A549 (cell line): ENCODE results near the gene PKP4.

ENCODE experiments used
- CEBPB ChIP-seq, 2 experiments: fragments of >200 bp in 1 of 2; sonication (Bioruptor Twin) in 1 of 2; formaldehyde crosslinking in 1 of 2; IDR thresholded peaks; 2 replicates each; pipeline ENCODE4 v1.6.1; 2012 to 2016
- CHD4 ChIP-seq: fragments of 200-600 bp; sonication (generic); IDR thresholded peaks from 2 replicates; pipeline ENCODE4 v1.6.1; 2016; ENCODE audit warnings: antibody characterized with exemption, mild to moderate bottlenecking, borderline replicate concordance
- CTCF ChIP-seq: fragments of >200 bp; sonication (Bioruptor Twin); formaldehyde crosslinking; IDR thresholded peaks from 3 replicates; pipeline ENCODE4 v1.5.1; 2016
- GATA3 ChIP-seq: IDR thresholded peaks from 2 replicates; pipeline ENCODE4 v1.6.1; 2012; ENCODE audit warnings: borderline replicate concordance
- JUNB ChIP-seq: fragments of >200 bp; sonication (Bioruptor Twin); formaldehyde crosslinking; IDR thresholded peaks from 2 replicates; pipeline ENCODE4 v1.6.1; 2016
- MAFK ChIP-seq: fragments of 450-650 bp; IDR thresholded peaks from 2 replicates; pipeline ENCODE4 v1.6.1; 2014; ENCODE audit not compliant: partially characterized antibody
- MAZ ChIP-seq: fragments of 150-350 bp; IDR thresholded peaks from 2 replicates; pipeline ENCODE4 v1.6.1; 2014; ENCODE audit warnings: antibody characterized with exemption, low read depth, low read length, borderline replicate concordance
- PHF8 ChIP-seq: fragments of 200-600 bp; sonication (generic); IDR thresholded peaks from 2 replicates; pipeline ENCODE4 v1.6.1; 2016; ENCODE audit warnings: low read depth, mild to moderate bottlenecking, antibody characterized with exemption, moderate library complexity, borderline replicate concordance
- POLR2A ChIP-seq: IDR thresholded peaks from 2 replicates; pipeline ENCODE4 v1.6.1; 2012; ENCODE audit warnings: mild to moderate bottlenecking, low read length
- RCOR1 ChIP-seq: fragments of 150-350 bp; IDR thresholded peaks from 2 replicates; pipeline ENCODE4 v1.6.1; 2014; ENCODE audit warnings: antibody characterized with exemption, low read length, low read depth
- TF ChIP-seq, protein P1 (sequence below): fragments of 450-650 bp; IDR thresholded peaks from 2 replicates; pipeline ENCODE4 v1.6.1; 2014; ENCODE audit warnings: antibody characterized with exemption
- TF ChIP-seq, protein P2 (sequence below): IDR thresholded peaks from 2 replicates; pipeline ENCODE4 v1.6.1; 2012
- TF ChIP-seq, protein P3 (sequence below): fragments of 150-350 bp; IDR thresholded peaks from 2 replicates; pipeline ENCODE4 v1.6.1; 2014; ENCODE audit warnings: low read depth, mild to moderate bottlenecking, low read length

DNA sequence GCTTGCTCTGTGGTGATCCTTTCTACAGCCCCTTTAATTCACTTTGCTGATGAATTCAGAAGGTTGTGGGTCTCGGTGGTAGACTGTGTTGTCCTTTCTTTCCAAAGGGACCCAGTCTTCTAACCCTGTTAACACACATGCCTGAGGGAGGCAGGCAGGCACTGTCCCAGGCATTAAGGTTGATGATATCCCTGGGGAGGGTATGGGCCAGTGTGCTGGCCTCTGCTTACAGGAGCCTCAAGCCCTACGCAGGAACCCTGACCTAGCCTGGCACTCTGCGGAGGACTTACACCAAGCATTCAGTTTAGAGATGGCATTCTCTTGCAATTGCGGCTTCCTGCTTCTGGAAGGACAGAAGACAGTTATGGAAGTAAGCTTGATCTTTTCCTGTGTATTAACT lies 102.5 kb downstream of the PKP4 start:
- TF ChIP-seq PHF8 (no peak), CTCF (no peak), RCOR1 (no peak), MAFK (no peak), POLR2A (no peak), JUNB (no peak), CEBPB (IDR thresholded peaks at IDR 0.05) (no peak), CHD4 (no peak), GATA3 (no peak), MAZ (no peak)
- TF ChIP-seq, protein P1, sequence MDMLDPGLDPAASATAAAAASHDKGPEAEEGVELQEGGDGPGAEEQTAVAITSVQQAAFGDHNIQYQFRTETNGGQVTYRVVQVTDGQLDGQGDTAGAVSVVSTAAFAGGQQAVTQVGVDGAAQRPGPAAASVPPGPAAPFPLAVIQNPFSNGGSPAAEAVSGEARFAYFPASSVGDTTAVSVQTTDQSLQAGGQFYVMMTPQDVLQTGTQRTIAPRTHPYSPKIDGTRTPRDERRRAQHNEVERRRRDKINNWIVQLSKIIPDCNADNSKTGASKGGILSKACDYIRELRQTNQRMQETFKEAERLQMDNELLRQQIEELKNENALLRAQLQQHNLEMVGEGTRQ: no peak
- TF ChIP-seq, protein P2, sequence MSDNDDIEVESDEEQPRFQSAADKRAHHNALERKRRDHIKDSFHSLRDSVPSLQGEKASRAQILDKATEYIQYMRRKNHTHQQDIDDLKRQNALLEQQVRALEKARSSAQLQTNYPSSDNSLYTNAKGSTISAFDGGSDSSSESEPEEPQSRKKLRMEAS: no peak
- TF ChIP-seq, protein P3, sequence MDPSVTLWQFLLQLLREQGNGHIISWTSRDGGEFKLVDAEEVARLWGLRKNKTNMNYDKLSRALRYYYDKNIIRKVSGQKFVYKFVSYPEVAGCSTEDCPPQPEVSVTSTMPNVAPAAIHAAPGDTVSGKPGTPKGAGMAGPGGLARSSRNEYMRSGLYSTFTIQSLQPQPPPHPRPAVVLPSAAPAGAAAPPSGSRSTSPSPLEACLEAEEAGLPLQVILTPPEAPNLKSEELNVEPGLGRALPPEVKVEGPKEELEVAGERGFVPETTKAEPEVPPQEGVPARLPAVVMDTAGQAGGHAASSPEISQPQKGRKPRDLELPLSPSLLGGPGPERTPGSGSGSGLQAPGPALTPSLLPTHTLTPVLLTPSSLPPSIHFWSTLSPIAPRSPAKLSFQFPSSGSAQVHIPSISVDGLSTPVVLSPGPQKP: no peak
